Gastrocnemius medialis (tissue), 4 donors: ENCODE results near the gene SGMS1.

Experiments
- CTCF ChIP-seq, 5 experiments: fragments of 450-650 bp in 3 of 5; fragments of 200-600 bp in 2 of 5; sonication (generic) in 2 of 5; IDR thresholded peaks in 4 of 5; conservative IDR thresholded peaks in 1 of 5; 1 replicate in 4 of 5; 2 replicates in 1 of 5; pipeline ENCODE4 v1.5.1; 2016 to 2019; ENCODE audit warnings: antibody characterized with exemption in 5 of 5, mild to moderate bottlenecking in 3 of 5, moderate library complexity in 3 of 5
- POLR2A ChIP-seq, 2 donors: fragments of 450-650 bp; IDR thresholded peaks; one replicate each; pipeline ENCODE4 v1.6.1; 2017; ENCODE audit warnings: antibody characterized with exemption in 2 of 2, mild to moderate bottlenecking in 2 of 2, moderate library complexity in 2 of 2

- TF ChIP-seq POLR2A (IDR thresholded peaks at IDR 0.05) (no peak), CTCF (IDR thresholded peaks at IDR 0.05 in 4 of 5, conservative IDR thresholded peaks at IDR 0.05 in 1 of 5) (no peak)
Observed at GRCh38 chr10:50550291-50550839, 73.4 kb downstream of the SGMS1 start.
